ENCODE measurements around the gene TTBK1. TPM values are rescaled to one million over a fixed set of nuclear protein-coding genes. Genes with fewer than 3 reads are reported as not detected.

The TTBK1 gene
- total RNA-seq, 1 donor from 2014 or later = not detected

DNA sequence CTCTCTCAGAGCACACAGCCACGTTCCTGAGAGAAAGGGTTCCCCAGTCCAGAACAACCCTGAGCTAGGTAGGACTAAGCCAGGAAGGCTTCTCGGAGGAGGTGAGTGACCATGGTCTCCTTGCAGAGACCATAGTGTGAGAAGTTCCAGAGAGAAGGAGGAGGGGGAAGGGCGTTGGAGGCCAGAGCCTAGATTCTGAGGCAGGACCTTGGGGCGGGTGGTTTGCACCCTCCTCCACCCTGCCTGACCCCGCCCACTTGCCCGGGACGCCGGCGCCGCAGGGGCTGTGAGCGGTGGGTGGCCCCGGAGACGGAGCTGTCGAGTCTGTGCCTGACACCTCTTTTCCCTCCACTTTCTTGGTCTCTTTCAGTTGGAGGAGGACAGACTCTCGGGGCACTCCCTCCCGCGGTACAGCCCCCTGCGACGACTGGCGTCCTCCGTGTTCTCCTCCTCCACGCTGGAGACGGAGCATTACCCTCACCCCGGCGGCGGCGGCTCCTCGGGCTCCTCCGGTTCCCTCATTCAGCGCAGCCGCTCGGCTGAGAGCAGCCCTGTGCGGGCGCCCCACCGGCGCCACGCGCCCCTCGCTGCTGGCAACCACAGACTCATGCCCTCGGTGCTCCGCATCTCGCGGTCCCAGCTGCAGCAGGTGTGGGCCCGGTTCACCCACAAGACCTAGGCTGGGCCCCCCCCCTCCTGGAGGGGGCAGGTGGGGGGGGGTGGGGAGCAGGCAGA lies 26.2 kb downstream of the TTBK1 start:
- Histone ChIP-seq H3K27ac (no peak overlapping the region), H3K27me3 (peaks cover 7% of the 10 kb centered on the region), H3K9me3 (no peaks in the 10 kb centered on the region), H3K36me3 (no peaks in the 10 kb centered on the region), H3K4me1 (no peaks in the 10 kb centered on the region), H3K4me3 (peak overlapping the region; percentile 49 to 60)
- TF ChIP-seq, protein P1, sequence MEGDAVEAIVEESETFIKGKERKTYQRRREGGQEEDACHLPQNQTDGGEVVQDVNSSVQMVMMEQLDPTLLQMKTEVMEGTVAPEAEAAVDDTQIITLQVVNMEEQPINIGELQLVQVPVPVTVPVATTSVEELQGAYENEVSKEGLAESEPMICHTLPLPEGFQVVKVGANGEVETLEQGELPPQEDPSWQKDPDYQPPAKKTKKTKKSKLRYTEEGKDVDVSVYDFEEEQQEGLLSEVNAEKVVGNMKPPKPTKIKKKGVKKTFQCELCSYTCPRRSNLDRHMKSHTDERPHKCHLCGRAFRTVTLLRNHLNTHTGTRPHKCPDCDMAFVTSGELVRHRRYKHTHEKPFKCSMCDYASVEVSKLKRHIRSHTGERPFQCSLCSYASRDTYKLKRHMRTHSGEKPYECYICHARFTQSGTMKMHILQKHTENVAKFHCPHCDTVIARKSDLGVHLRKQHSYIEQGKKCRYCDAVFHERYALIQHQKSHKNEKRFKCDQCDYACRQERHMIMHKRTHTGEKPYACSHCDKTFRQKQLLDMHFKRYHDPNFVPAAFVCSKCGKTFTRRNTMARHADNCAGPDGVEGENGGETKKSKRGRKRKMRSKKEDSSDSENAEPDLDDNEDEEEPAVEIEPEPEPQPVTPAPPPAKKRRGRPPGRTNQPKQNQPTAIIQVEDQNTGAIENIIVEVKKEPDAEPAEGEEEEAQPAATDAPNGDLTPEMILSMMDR (IDR thresholded peaks at IDR 0.05) = no peak
- DNase-seq (ENCODE audit: low spot score in 2 of 2) = no peak
- intact Hi-C loops (cut with DNase I) = no loop called here

DNA sequence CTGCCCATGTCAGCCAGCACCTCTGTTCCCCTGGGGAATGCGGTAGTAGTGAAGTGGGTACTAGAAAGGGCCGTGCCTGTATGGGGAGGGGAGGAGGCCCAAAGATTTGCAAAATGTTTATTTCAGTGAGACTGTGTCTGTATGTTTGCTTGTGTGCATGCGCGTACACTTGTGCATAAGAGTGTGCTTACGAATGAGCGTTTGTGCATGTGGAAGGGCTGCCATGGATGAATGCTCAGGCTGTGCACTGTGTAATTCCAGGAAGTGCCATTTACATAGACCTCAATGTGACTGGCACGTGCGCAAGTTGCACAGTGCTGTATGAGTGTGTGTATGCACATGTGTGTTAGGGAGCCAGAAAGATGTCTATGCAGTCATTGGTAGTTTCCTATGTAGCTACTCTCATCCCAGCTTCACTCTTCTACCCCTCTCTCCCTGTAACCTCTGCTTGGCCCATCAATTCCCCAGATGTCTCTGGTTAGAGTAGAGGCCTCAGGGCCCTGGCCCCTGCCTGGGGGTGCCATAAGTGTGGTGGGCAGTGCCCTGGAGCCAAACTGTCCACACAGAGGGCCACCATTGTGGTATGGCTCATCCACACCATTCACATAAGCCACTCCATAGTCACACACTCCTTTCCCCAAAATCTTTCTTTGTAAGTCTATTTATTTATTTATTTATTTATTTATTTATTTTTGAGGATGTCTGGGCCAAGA lies 28.0 kb downstream of the TTBK1 start:
- TF ChIP-seq, protein P1 (IDR thresholded peaks at IDR 0.05) = no peak
- no peak for DNase-seq (ENCODE audit: low spot score in 2 of 2)
- intact Hi-C loops (cut with DNase I) = no loop called here

DNA sequence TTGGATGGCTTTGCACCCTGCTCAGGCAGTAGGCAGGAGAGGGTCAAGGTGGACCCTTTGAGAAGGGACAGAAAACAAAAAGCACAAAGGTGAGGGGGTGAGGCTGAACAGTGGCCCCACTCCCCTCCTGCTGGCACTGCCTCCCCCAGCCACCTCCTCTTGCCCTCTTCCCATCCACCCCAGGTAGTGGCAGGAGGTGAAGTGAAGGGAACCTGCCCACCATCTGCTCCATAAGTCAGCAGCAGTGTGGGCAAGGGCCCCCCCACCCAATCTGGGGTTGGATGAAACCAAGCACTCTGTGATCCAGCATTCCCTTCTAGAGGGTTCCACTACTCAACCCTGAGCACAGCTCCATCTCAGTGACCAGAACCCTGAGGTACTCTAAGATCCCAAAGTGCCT lies 28.7 kb downstream of the TTBK1 start:
- intact Hi-C loops (cut with DNase I) = no loop called here
- Histone ChIP-seq H3K36me3 (no peaks in the 10 kb centered on the region), H3K9me3 (no peaks in the 10 kb centered on the region), H3K4me3 (no peak overlapping the region), H3K27me3 (peaks cover 12% of the 10 kb centered on the region), H3K27ac (no peak overlapping the region), H3K4me1 (peaks cover 6 to 9% of the 10 kb centered on the region in 2 donors)
- no peak for DNase-seq (ENCODE audit: low spot score in 2 of 2)
- TF ChIP-seq, protein P1 (IDR thresholded peaks at IDR 0.05) = no peak

More for the DNA sequence above, 28.0 kb downstream of the TTBK1 start:
- Histone ChIP-seq H3K4me1 (peaks cover 6 to 9% of the 10 kb centered on the region in 2 donors), H3K9me3 (no peaks in the 10 kb centered on the region), H3K4me3 (no peak overlapping the region), H3K27ac (no peak overlapping the region), H3K27me3 (peaks cover 9% of the 10 kb centered on the region), H3K36me3 (no peaks in the 10 kb centered on the region)

DNA sequence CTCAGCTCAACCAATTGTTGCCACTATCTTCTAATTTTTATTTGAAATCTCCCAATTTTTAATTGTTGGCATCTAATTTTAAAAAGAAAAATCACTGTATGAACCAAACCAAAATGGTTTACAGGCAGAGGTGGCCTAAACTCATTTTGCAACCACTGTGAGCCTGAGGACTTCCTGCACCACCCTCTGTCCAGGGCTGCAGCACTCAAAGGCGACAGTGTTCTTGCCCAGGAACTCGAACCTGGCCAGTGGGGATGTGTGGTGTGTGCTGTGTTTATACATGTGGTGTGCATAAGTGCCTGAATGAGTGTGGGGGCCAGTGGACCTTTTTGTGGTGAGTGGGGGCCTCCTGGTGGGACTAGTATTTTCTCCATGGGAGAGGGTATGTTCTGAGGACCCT lies 30.4 kb downstream of the TTBK1 start:
- TF ChIP-seq, protein P1 (IDR thresholded peaks at IDR 0.05) = no peak
- Histone ChIP-seq H3K27me3 (peaks cover 12% of the 10 kb centered on the region), H3K4me1 (peaks cover 6 to 9% of the 10 kb centered on the region in 2 donors), H3K36me3 (no peaks in the 10 kb centered on the region), H3K27ac (no peak overlapping the region), H3K9me3 (no peaks in the 10 kb centered on the region), H3K4me3 (no peak overlapping the region)
- no peak for DNase-seq (ENCODE audit: low spot score in 2 of 2)
- intact Hi-C loops (cut with DNase I) = no loop called here

DNA sequence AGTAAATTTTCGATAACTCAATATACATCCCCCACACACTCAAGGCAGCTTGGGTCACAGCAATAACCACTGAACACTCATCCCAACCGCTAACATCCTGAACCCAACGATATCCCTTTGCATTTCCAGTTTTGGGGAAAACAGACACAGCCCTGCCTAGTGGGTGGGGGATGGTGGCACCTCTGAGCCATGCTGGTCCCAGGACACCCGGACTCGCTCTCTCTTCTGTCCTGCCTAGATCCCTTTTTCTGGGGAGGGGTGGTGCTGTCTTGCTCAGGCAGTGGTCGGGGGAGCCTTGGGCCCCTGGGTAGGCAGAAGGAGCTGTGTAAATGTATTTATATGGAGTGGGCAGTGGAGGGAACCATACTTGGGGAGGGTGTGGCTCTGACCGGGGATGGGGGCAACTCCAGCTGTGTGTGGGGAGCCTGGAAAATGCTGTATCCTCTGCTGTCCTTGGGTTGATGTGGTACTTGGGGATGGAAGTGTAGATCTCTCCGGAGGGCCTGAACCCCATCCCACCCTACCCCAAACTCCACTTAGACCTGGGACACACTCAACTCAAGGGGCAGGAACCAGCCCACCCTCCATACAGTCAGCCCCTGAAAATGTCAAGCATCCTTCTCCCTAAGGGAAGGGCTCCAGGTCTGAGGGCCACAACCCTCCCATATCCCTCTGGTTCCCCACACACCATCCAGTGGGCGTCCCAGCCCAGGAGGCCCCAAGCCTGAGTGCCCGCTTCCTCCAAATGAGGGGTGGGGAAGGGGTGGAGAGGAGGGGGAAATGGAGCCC lies 31.0 kb downstream of the TTBK1 start:
- intact Hi-C loops (cut with DNase I) = no loop called here
- no peak overlapping the region for H3K27ac ChIP-seq
- peaks cover 6 to 9% of the 10 kb centered on the region in 2 donors for H3K4me1 ChIP-seq
- no peaks in the 10 kb centered on the region for H3K9me3 ChIP-seq
- TF ChIP-seq, protein P1 (IDR thresholded peaks at IDR 0.05) = no peak
- H3K27me3 ChIP-seq = peaks cover 12% of the 10 kb centered on the region
- no peak for DNase-seq (ENCODE audit: low spot score in 2 of 2)
- H3K4me3 ChIP-seq = no peak overlapping the region
- H3K36me3 ChIP-seq = no peaks in the 10 kb centered on the region
